ENCODE data around the gene SP140.

- TF ChIP-seq NFRKB (IDR thresholded peaks at IDR 0.05) (no peak), TARDBP (IDR thresholded peaks at IDR 0.05) (no peak), BHLHE40 (IDR thresholded peaks at IDR 0.05; ENCODE audit: borderline replicate concordance) (no peak), FOXM1 (IDR thresholded peaks at IDR 0.05; ENCODE audit: borderline replicate concordance) (no peak)
Observed at GRCh38 chr2:230234845-230235244, 9.3 kb downstream of the SP140 start.
